Sigmoid colon (tissue), 3 donors: ENCODE results near the gene TTC39B.

Source experiments
- POLR2A ChIP-seq, 2 donors: fragments of 450-650 bp; IDR thresholded peaks; one replicate each; pipeline ENCODE4 v1.6.1; 2016; ENCODE audit warnings: antibody characterized with exemption in 2 of 2, mild to moderate bottlenecking in 2 of 2, moderate library complexity in 2 of 2
- TF ChIP-seq, protein P1 (sequence below), 4 experiments: fragments of 450-650 bp in 3 of 4; fragments of 200-600 bp in 1 of 4; IDR thresholded peaks; one replicate each; pipeline ENCODE4 v1.5.1; 2016 to 2019; ENCODE audit warnings: antibody characterized with exemption in 4 of 4, mild to moderate bottlenecking in 3 of 4, moderate library complexity in 2 of 4

DNA sequence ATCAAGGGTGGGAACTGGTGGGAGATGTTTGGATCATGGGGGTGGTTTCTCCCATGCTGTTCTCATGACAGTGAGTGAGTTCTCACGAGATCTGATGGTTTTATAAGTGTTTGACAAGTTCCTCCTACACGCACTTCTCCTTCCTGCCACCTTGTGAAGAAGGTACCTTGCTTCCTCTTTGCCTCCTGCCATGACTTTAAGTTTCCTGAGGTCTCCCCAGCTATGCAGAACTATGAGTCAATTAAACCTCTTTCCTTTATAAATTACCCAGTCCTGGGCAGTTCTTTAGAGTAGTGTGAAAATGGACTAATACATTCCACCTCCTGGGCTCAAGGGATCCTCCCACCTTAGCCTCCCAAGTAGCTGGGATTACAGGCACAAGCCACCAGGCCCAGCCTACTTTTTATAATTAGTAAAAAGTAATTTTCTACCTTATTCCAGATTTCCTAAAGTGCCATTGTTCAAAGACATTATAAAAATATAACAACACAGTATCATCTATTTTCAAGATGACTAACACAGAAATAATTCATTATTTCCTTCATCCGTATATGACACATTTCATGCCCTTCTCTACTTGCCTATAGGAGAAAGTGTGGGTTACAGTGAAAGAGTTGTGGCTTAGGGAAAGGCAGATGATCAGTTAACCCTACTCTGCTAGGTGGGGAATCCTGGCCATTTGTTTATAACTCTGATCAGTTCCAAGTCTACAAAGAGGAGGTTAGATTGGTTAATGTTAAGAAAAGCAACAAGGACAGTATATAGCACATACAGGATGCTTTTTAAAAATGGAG is 99.9 kb downstream of the TTC39B start:
- TF ChIP-seq, protein P1, sequence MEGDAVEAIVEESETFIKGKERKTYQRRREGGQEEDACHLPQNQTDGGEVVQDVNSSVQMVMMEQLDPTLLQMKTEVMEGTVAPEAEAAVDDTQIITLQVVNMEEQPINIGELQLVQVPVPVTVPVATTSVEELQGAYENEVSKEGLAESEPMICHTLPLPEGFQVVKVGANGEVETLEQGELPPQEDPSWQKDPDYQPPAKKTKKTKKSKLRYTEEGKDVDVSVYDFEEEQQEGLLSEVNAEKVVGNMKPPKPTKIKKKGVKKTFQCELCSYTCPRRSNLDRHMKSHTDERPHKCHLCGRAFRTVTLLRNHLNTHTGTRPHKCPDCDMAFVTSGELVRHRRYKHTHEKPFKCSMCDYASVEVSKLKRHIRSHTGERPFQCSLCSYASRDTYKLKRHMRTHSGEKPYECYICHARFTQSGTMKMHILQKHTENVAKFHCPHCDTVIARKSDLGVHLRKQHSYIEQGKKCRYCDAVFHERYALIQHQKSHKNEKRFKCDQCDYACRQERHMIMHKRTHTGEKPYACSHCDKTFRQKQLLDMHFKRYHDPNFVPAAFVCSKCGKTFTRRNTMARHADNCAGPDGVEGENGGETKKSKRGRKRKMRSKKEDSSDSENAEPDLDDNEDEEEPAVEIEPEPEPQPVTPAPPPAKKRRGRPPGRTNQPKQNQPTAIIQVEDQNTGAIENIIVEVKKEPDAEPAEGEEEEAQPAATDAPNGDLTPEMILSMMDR (IDR thresholded peaks at IDR 0.05): no peak
- TF ChIP-seq POLR2A (IDR thresholded peaks at IDR 0.05): no peak
